Measurements from ENCODE around the gene EIF2AK2. TPM values are rescaled to one million over a fixed set of nuclear protein-coding genes. Genes with fewer than 3 reads are reported as not detected.
A peak's percentile ranks its signal among the peaks of the same experiment; 100 is the strongest.

The EIF2AK2 gene
- total and polyA plus RNA-seq, 2 donors from 2014 or later, result 6.4 to 37.6 TPM

GRCh38 chr2:37090019-37090477, 66.7 kb downstream of the EIF2AK2 start:
- Histone ChIP-seq H3K4me3 (ENCODE audit: low read length in 3 of 3) (no peak overlapping the region), H3K9me3 (ENCODE audit: control insufficient read depth in 2 of 3, insufficient read depth in 1 of 3, low read length in 3 of 3) (no peaks in the 10 kb centered on the region), H3K9ac (ENCODE audit: low read length in 3 of 3) (no peak overlapping the region), H3K36me3 (ENCODE audit: control insufficient read depth in 2 of 3, insufficient read depth in 3 of 3, low read length in 3 of 3) (peaks cover 4 to 16% (median 13%) of the 10 kb centered on the region in 3 donors), H3K4me1 (ENCODE audit: control insufficient read depth in 2 of 3, insufficient read depth in 2 of 3, low read depth in 1 of 3, low read length in 3 of 3) (peaks cover 0 to 3% (median 0%) of the 10 kb centered on the region in 3 donors), H3K27ac (ENCODE audit: low read depth in 2 of 2, low read length in 2 of 2) (no peak overlapping the region), H3K27me3 (ENCODE audit: control insufficient read depth, insufficient read depth, low read length) (no peaks in the 10 kb centered on the region)
- FAIRE-seq (no peak), DNase-seq (no peak)
- intact Hi-C loops (cut with DNase I), result no loop called here
- no peak for TF ChIP-seq CTCF (IDR thresholded peaks at IDR 0.05; ENCODE audit: borderline replicate concordance, extremely low read depth, insufficient read depth)

- Histone ChIP-seq H3K27ac (ENCODE audit: low read depth in 2 of 2, low read length in 2 of 2) (no peak overlapping the region), H3K27me3 (ENCODE audit: control insufficient read depth, insufficient read depth, low read length) (no peaks in the 10 kb centered on the region), H3K9ac (ENCODE audit: low read length in 3 of 3) (no peak overlapping the region), H3K4me3 (ENCODE audit: low read length in 3 of 3) (no peak overlapping the region), H3K4me1 (ENCODE audit: control insufficient read depth in 2 of 3, insufficient read depth in 2 of 3, low read depth in 1 of 3, low read length in 3 of 3) (peaks cover 0 to 8% (median 3%) of the 10 kb centered on the region in 3 donors), H3K9me3 (ENCODE audit: control insufficient read depth in 2 of 3, insufficient read depth in 1 of 3, low read length in 3 of 3) (no peaks in the 10 kb centered on the region), H3K36me3 (ENCODE audit: control insufficient read depth in 2 of 3, insufficient read depth in 3 of 3, low read length in 3 of 3) (peaks cover 0 to 11% (median 7%) of the 10 kb centered on the region in 3 donors)
- DNase-seq (no peak), FAIRE-seq (no peak)
- intact Hi-C loops (cut with DNase I), result no loop called here
- TF ChIP-seq CTCF (IDR thresholded peaks at IDR 0.05; ENCODE audit: borderline replicate concordance, extremely low read depth, insufficient read depth), result no peak
These were observed 71.0 kb downstream of the EIF2AK2 start for GRCh38 chr2:37085731-37086147.

DNA sequence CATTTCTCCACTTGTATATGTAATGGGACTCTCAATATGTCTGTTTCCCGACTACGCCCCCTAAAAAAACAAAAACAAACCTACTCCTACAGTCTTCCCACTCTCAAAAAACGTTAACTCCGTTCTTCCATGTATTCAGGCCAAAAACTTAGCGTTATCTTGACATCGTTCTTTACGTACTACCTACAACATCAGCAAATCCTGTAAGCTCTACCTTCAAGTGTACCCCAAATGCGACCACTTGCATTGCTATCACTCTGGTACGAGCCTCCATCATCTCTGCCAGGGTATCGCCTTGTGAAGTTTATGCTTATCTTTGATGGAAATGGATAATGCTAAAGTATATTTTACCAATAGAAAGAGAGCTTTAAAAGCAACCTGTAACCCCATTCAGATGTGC, 72.0 kb downstream of the EIF2AK2 start:
- no peak for FAIRE-seq
- Histone ChIP-seq H3K4me1 (ENCODE audit: control insufficient read depth in 2 of 3, insufficient read depth in 2 of 3, low read depth in 1 of 3, low read length in 3 of 3) (peaks cover 0 to 8% (median 3%) of the 10 kb centered on the region in 3 donors), H3K27ac (ENCODE audit: low read depth in 2 of 2, low read length in 2 of 2) (no peak overlapping the region)

More for the DNA sequence above, 72.0 kb downstream of the EIF2AK2 start:
- Histone ChIP-seq H3K4me3 (ENCODE audit: low read length in 3 of 3) (peak overlapping the region; percentile 96 to 99 (median 99)), H3K9ac (ENCODE audit: low read length in 3 of 3) (peak overlapping the region; percentile 80 to 98 (median 91)), H3K9me3 (ENCODE audit: control insufficient read depth in 2 of 3, insufficient read depth in 1 of 3, low read length in 3 of 3) (no peaks in the 10 kb centered on the region), H3K27me3 (ENCODE audit: control insufficient read depth, insufficient read depth, low read length) (no peaks in the 10 kb centered on the region), H3K36me3 (ENCODE audit: control insufficient read depth in 2 of 3, insufficient read depth in 3 of 3, low read length in 3 of 3) (peaks cover 0 to 7% (median 2%) of the 10 kb centered on the region in 3 donors)
- no peak for TF ChIP-seq CTCF (IDR thresholded peaks at IDR 0.05; ENCODE audit: borderline replicate concordance, extremely low read depth, insufficient read depth)
- intact Hi-C loops (cut with DNase I), result no loop called here
- no peak for DNase-seq
